ENCODE measurements around the gene CDK7.

- TF ChIP-seq POLR2A (IDR thresholded peaks at IDR 0.05) = no peak
- TF ChIP-seq CTCF (IDR thresholded peaks at IDR 0.05) = no peak
Observed at GRCh38 chr5:69206528-69207190, 28.0 kb upstream of the CDK7 start.

Data from lower leg skin (tissue), 3 donors.